K562 (cell line): ENCODE measurements around the gene USP4. TPM values are rescaled to one million over a fixed set of nuclear protein-coding genes. Genes with fewer than 3 reads are reported as not detected.

Experiments
- BCLAF1 ChIP-seq, 2 experiments: fragments of 450-650 bp in 1 of 2; IDR thresholded peaks; 2 replicates each; pipeline ENCODE4 v1.6.1; 2011 to 2017; ENCODE audit warnings: low read depth in 2 of 2, antibody characterized with exemption in 1 of 2, borderline replicate concordance in 1 of 2, low read length in 1 of 2, mild to moderate bottlenecking in 1 of 2, mixed read lengths in 1 of 2; ENCODE audit not compliant: control insufficient read depth in 1 of 2
- ELF1 ChIP-seq: fragments of 200-800 bp; sonication (Bioruptor generic); IDR thresholded peaks from 2 replicates; pipeline ENCODE4 v1.6.1; 2016; ENCODE audit warnings: missing genetic modification characterization, missing compliant biosample characterization
- GATAD2B ChIP-seq: fragments of 450-650 bp; IDR thresholded peaks from 2 replicates; pipeline ENCODE4 v1.6.1; 2017; ENCODE audit warnings: mild to moderate bottlenecking, borderline replicate concordance
- HDAC8 ChIP-seq: fragments of 450-650 bp; IDR thresholded peaks from 2 replicates; pipeline ENCODE4 v1.6.1; 2016; ENCODE audit warnings: mild to moderate bottlenecking, missing genetic modification characterization, moderate library complexity, missing compliant biosample characterization
- NFE2L1 ChIP-seq: fragments of 450-650 bp; IDR thresholded peaks from 2 replicates; pipeline ENCODE4 v1.6.1; 2016; ENCODE audit warnings: missing genetic modification characterization, low read depth, mild to moderate bottlenecking, missing compliant biosample characterization, moderate library complexity, borderline replicate concordance
- PTTG1 ChIP-seq: fragments of 450-650 bp; IDR thresholded peaks from 2 replicates; pipeline ENCODE4 v1.6.1; 2016; ENCODE audit warnings: low read depth, mild to moderate bottlenecking, missing genetic modification characterization, missing compliant biosample characterization
- RBM15 ChIP-seq: fragments of 200-400 bp; formaldehyde crosslinking; IDR thresholded peaks from 2 replicates; pipeline ENCODE4 v1.6.1; 2018; ENCODE audit warnings: mild to moderate bottlenecking, low read length, moderate library complexity; ENCODE audit not compliant: insufficient read depth
- SMAD4 ChIP-seq: fragments of 250-450 bp; sonication (Bioruptor Pico); conservative IDR thresholded peaks from 2 replicates; pipeline ENCODE4 v1.8.0; 2021; ENCODE audit warnings: inconsistent platforms, mild to moderate bottlenecking, moderate library complexity
- THAP12 ChIP-seq: fragments of 250-450 bp; sonication (Bioruptor Pico); IDR thresholded peaks from 2 replicates; pipeline ENCODE4 v1.9.0; 2021; ENCODE audit warnings: mild to moderate bottlenecking, inconsistent platforms
- TOE1 ChIP-seq, 2 experiments: fragments of 450-650 bp in 1 of 2; sonication (generic) in 1 of 2; formaldehyde crosslinking in 1 of 2; IDR thresholded peaks; 2 replicates each; pipeline versions ENCODE4 v1.7.1 to v1.8.0; 2016 to 2022; ENCODE audit warnings: borderline replicate concordance in 2 of 2, mild to moderate bottlenecking in 2 of 2, antibody characterized with exemption in 1 of 2, inconsistent platforms in 1 of 2, low read depth in 1 of 2, missing genetic modification reagents in 1 of 2, moderate library complexity in 1 of 2
- USF2 ChIP-seq: sonication (generic); formaldehyde crosslinking; IDR thresholded peaks from 2 replicates; pipeline ENCODE4 v1.5.0; 2020; ENCODE audit warnings: missing genetic modification reagents
- ZNF12 ChIP-seq: sonication (generic); formaldehyde crosslinking; IDR thresholded peaks from 2 replicates; pipeline ENCODE4 v1.4.0; 2020; ENCODE audit warnings: mild to moderate bottlenecking, missing genetic modification reagents
- polyA plus RNA-seq, 8 experiments: library from polyadenylated mRNA; depleted of rRNA in 4 of 8; stranded (reverse) in 5 of 8; unstranded in 3 of 8; fragments of >200 nt; fragmentation: Nextera tagmentation in 2 of 8; fragmentation: Illumina TruSeq in 1 of 8; extraction: Ambion mirVana in 2 of 8; extraction: Trizol in 1 of 8; gene quantifications; 2 replicates each; pipeline versions ENCODE4 v1.2.1 to v1.2.3, GENCODE V29; 2011 to 2014; ENCODE audit warnings: inconsistent platforms in 1 of 8, missing spikeins in 1 of 8
- total RNA-seq, 7 experiments: library from RNA; depleted of rRNA in 6 of 7; stranded (reverse); fragments of >200 nt in 6 of 7; fragmentation: Illumina TruSeq in 2 of 7; extraction: Trizol in 2 of 7; gene quantifications; 2 replicates each; pipeline versions ENCODE4 v1.2.1 to v1.2.3, GENCODE V29; 2011 to 2021; ENCODE audit warnings: low replicate concordance in 1 of 7
- TF ChIP-seq, protein P1 (sequence below), 2 experiments: fragments of 450-650 bp; IDR thresholded peaks; 2 replicates each; pipeline ENCODE4 v1.6.1; 2018; ENCODE audit warnings: mild to moderate bottlenecking in 2 of 2, low read depth in 1 of 2; ENCODE audit not compliant: partially characterized antibody in 2 of 2
- TF ChIP-seq, protein P2 (sequence below): sonication (generic); formaldehyde crosslinking; IDR thresholded peaks from 2 replicates; pipeline ENCODE4 v1.8.0; 2022; ENCODE audit warnings: mild to moderate bottlenecking, missing genetic modification reagents

The USP4 gene
- total and polyA plus RNA-seq, 9 of the 15 experiments (the other 6 are each of a cell fraction or from before 2014, with no cell fraction given) = 11.8 to 40.4 (median 22.9) TPM

DNA sequence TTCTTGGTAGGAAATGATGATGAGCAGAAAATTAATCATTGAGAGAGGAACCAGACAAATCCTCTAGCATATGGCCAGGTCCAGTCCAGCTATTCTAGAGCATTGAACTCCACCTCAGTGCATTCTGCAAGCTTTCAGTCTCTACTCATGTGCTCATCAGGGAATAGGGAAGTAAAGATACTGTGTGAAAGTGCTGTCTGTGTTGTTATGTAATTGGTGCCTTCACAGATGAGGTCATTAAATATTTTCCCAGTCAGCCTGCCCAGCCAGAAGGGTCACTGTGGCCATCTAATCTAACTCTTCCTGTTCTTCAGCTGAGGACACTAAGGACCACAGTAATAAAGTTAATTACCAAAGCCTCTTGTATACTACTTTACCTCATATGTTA, 91.0 kb downstream of the USP4 start (continued):
- TF ChIP-seq, protein P1, sequence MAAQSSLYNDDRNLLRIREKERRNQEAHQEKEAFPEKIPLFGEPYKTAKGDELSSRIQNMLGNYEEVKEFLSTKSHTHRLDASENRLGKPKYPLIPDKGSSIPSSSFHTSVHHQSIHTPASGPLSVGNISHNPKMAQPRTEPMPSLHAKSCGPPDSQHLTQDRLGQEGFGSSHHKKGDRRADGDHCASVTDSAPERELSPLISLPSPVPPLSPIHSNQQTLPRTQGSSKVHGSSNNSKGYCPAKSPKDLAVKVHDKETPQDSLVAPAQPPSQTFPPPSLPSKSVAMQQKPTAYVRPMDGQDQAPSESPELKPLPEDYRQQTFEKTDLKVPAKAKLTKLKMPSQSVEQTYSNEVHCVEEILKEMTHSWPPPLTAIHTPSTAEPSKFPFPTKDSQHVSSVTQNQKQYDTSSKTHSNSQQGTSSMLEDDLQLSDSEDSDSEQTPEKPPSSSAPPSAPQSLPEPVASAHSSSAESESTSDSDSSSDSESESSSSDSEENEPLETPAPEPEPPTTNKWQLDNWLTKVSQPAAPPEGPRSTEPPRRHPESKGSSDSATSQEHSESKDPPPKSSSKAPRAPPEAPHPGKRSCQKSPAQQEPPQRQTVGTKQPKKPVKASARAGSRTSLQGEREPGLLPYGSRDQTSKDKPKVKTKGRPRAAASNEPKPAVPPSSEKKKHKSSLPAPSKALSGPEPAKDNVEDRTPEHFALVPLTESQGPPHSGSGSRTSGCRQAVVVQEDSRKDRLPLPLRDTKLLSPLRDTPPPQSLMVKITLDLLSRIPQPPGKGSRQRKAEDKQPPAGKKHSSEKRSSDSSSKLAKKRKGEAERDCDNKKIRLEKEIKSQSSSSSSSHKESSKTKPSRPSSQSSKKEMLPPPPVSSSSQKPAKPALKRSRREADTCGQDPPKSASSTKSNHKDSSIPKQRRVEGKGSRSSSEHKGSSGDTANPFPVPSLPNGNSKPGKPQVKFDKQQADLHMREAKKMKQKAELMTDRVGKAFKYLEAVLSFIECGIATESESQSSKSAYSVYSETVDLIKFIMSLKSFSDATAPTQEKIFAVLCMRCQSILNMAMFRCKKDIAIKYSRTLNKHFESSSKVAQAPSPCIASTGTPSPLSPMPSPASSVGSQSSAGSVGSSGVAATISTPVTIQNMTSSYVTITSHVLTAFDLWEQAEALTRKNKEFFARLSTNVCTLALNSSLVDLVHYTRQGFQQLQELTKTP (IDR thresholded peaks at IDR 0.05; ENCODE audit: low read depth in 1 of 2, partially characterized antibody in 2 of 2) = peak in 1 of 2 experiments; percentile 21
- TF ChIP-seq SMAD4 = 0 out of 2 replicates have a peak, but pooled peaks have one; percentile 20
- no peak for TF ChIP-seq NFE2L1 (tag)
- TF ChIP-seq ELF1 (tag) = 0 out of 2 replicates have a peak, but pooled peaks have one; percentile 13
- TF ChIP-seq ZNF12 = no peak
- no peak for TF ChIP-seq TOE1 (IDR thresholded peaks at IDR 0.05; ENCODE audit: borderline replicate concordance)
- no peak for TF ChIP-seq TOE1 (CRISPR knock-in tag; IDR thresholded peaks at IDR 0.05; ENCODE audit: borderline replicate concordance, low read depth)
- TF ChIP-seq THAP12 (CRISPR knock-in tag) = no peak
- TF ChIP-seq, protein P2, sequence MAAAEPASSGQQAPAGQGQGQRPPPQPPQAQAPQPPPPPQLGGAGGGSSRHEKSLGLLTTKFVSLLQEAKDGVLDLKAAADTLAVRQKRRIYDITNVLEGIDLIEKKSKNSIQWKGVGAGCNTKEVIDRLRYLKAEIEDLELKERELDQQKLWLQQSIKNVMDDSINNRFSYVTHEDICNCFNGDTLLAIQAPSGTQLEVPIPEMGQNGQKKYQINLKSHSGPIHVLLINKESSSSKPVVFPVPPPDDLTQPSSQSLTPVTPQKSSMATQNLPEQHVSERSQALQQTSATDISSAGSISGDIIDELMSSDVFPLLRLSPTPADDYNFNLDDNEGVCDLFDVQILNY (CRISPR knock-in tag) = no peak
- TF ChIP-seq BCLAF1 (IDR thresholded peaks at IDR 0.05; ENCODE audit: borderline replicate concordance in 1 of 2, control insufficient read depth in 1 of 2, low read depth in 2 of 2, low read length in 1 of 2) = no peak
- no peak for TF ChIP-seq GATAD2B
- TF ChIP-seq HDAC8 = no peak
- no peak for TF ChIP-seq USF2 (CRISPR knock-in tag)
- TF ChIP-seq RBM15 = no peak
- no peak for TF ChIP-seq PTTG1
